ENCODE results near the gene FAM13A. TPM values are rescaled to one million over a fixed set of nuclear protein-coding genes. Genes with fewer than 3 reads are reported as not detected.
"Not testable (repeated sequence)": the region's sequence is repeated elsewhere in the genome, so short reads cannot be mapped to it uniquely, and the experiment has no call there.

FAM13A gene
- total RNA-seq, 4 donors from 2014 or later = 58.6 to 365 (median 71.2) TPM

GRCh38 chr4:89006307-89006706 is 50.7 kb downstream of the FAM13A start:
- H3K9me3 ChIP-seq = no peaks in the 10 kb centered on the region
- H3K27ac ChIP-seq = no peak overlapping the region
- DNase-seq (ENCODE audit: low spot score in 2 of 2) = no peak
- peaks cover 2% of the 10 kb centered on the region for H3K4me1 ChIP-seq
- H3K4me3 ChIP-seq = no peak overlapping the region
- WGBS = 88% methylated on average over 5 of the region's 5 CpGs
- H3K27me3 ChIP-seq = no peaks in the 10 kb centered on the region
- TF ChIP-seq POLR2A (IDR thresholded peaks at IDR 0.05) (no peak), POLR2AphosphoS5 (IDR thresholded peaks at IDR 0.05) (no peak), EP300 (IDR thresholded peaks at IDR 0.05) (no peak)
- TF ChIP-seq, protein P1, sequence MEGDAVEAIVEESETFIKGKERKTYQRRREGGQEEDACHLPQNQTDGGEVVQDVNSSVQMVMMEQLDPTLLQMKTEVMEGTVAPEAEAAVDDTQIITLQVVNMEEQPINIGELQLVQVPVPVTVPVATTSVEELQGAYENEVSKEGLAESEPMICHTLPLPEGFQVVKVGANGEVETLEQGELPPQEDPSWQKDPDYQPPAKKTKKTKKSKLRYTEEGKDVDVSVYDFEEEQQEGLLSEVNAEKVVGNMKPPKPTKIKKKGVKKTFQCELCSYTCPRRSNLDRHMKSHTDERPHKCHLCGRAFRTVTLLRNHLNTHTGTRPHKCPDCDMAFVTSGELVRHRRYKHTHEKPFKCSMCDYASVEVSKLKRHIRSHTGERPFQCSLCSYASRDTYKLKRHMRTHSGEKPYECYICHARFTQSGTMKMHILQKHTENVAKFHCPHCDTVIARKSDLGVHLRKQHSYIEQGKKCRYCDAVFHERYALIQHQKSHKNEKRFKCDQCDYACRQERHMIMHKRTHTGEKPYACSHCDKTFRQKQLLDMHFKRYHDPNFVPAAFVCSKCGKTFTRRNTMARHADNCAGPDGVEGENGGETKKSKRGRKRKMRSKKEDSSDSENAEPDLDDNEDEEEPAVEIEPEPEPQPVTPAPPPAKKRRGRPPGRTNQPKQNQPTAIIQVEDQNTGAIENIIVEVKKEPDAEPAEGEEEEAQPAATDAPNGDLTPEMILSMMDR (IDR thresholded peaks at IDR 0.05) = no peak
- no peaks in the 10 kb centered on the region for H3K36me3 ChIP-seq

DNA sequence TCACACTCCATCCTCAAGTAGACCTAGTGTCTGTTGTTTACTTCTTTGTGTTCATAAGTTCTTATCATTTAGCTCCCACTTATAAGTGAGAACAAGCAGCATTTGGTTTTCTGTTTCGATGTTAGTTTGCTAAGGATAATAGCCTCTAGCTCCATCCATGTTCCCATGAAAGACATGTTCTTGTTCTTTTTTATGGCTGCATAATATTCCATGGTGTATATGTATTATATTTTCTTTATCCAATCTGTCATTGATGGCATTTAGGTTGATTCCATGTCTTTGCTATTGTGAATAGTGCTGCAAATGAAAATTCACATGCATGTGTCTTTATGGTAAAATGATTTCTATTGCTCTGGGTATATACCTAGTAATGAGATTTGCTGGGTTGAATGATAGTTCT is 51.9 kb downstream of the FAM13A start:
- not testable (repeated sequence) for H3K4me3 ChIP-seq; H3K36me3 ChIP-seq; H3K9me3 ChIP-seq; DNase-seq (ENCODE audit: low spot score in 2 of 2); H3K4me1 ChIP-seq; H3K27me3 ChIP-seq; H3K27ac ChIP-seq
- WGBS = 97% methylated on average over 1 of the region's 1 CpG

DNA sequence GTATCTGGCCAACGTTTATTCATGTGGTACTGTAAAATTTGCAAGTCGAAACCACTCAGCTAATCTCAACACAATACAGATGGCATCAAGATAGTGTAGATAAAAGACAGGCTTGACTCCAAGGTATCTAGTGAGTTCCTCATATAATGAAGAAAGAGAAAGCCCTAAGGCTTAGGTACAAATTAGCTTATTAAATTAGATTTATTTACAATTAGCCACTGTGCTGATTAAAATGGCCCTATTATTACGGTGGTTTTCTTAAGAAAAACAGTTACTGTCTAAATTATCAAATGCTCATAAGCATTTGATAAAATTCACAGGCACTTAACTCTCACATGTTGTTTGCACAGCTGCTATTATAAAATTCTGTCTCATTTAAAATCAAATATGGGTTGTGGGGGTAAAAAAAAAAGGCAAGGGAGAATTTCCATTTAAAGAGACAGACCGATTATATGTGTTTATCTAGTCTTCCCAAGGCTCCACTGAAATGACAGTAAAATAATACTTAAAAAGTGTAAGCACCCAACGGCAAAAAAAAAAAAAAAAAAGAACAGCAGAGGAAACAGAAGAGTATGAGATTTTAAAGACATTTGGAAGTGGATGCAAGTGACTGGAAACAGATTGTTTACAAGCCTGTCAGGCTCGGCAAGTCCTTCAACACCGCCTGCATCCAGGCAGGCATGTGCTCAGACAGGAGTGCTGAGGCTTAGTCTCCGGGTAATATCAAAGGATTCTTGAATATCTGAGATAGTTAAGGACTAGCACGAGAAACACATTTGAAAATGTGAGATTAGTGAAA is 55.1 kb downstream of the FAM13A start:
- Histone ChIP-seq H3K27me3 (no peaks in the 10 kb centered on the region), H3K36me3 (no peaks in the 10 kb centered on the region), H3K27ac (no peak overlapping the region), H3K4me3 (no peak overlapping the region), H3K4me1 (peaks cover 5% of the 10 kb centered on the region), H3K9me3 (no peaks in the 10 kb centered on the region)
- no peak for DNase-seq (ENCODE audit: low spot score in 2 of 2)
- 55% methylated on average over 9 of the region's 9 CpGs for WGBS
- TF ChIP-seq POLR2AphosphoS5 (IDR thresholded peaks at IDR 0.05) (no peak), EP300 (IDR thresholded peaks at IDR 0.05) (no peak), POLR2A (IDR thresholded peaks at IDR 0.05) (no peak)
- TF ChIP-seq, protein P1 (IDR thresholded peaks at IDR 0.05) = no peak

DNA sequence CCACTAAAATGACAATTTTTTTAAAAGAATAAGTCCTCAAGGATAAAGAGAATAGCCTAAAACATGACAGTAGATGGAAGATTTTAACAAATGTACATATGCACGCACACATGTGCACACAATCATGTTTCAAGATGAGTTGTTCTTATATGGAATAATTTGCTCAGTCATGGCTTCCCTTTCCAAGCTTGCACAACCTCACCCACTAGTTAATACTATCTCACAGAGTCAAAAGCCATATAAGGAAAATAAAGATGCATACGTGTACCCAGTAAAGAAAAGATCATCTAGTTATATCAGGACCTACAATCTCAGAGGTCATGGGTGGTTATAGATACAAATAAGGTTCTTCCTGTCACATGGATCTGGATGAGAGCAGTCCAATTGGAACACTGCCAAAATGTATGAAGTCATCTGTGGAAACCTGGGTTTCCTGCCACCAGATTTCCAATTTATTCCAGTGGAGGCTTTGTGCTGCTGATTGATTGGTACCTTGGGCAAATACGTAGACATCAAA is 56.1 kb downstream of the FAM13A start:
- WGBS = 70% methylated on average over 3 of the region's 3 CpGs
- DNase-seq (ENCODE audit: low spot score in 2 of 2) = no peak

DNA sequence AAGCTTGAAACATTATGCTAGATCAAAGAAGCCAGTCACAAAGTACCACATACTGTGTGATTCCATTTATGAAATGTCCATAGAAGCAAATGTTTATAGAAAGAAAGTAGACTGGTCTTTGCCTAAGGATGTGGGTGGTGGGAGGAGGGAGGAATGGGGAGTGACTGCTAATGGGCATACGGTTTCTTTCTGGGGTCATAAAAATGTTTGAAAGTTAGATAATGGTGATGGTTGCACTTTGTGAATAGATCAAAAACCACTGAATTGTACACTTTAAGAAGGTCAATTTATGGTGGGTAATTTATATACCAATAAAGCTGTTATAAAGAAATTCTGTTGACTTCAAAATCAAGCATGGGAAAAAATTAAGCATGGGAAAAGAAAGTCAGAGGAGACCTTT is 56.6 kb downstream of the FAM13A start:
- H3K4me1 ChIP-seq = peaks cover 5% of the 10 kb centered on the region
- 89% methylated on average over 1 of the region's 1 CpG for WGBS
- no peaks in the 10 kb centered on the region for H3K27me3 ChIP-seq
- no peak overlapping the region for H3K27ac ChIP-seq
- no peaks in the 10 kb centered on the region for H3K36me3 ChIP-seq
- no peak overlapping the region for H3K4me3 ChIP-seq
- no peaks in the 10 kb centered on the region for H3K9me3 ChIP-seq
- no peak for TF ChIP-seq EP300 (IDR thresholded peaks at IDR 0.05)
- no peak for TF ChIP-seq POLR2A (IDR thresholded peaks at IDR 0.05)
- TF ChIP-seq, protein P1 (IDR thresholded peaks at IDR 0.05) = no peak
- TF ChIP-seq POLR2AphosphoS5 (IDR thresholded peaks at IDR 0.05) = no peak
- DNase-seq (ENCODE audit: low spot score in 2 of 2) = no peak

More for the DNA sequence above, 56.1 kb downstream of the FAM13A start:
- TF ChIP-seq EP300 (IDR thresholded peaks at IDR 0.05) (no peak), POLR2A (IDR thresholded peaks at IDR 0.05) (no peak)
- no peaks in the 10 kb centered on the region for H3K36me3 ChIP-seq
- no peak overlapping the region for H3K27ac ChIP-seq
- H3K4me1 ChIP-seq = peaks cover 5% of the 10 kb centered on the region
- no peak overlapping the region for H3K4me3 ChIP-seq
- no peaks in the 10 kb centered on the region for H3K9me3 ChIP-seq
- no peaks in the 10 kb centered on the region for H3K27me3 ChIP-seq

GRCh38 chr4:88999392-88999930 is 57.5 kb downstream of the FAM13A start:
- TF ChIP-seq POLR2A (IDR thresholded peaks at IDR 0.05) (no peak), POLR2AphosphoS5 (IDR thresholded peaks at IDR 0.05) (no peak), EP300 (IDR thresholded peaks at IDR 0.05) (no peak)
- TF ChIP-seq, protein P1 (IDR thresholded peaks at IDR 0.05) = no peak
- Histone ChIP-seq H3K27me3 (no peaks in the 10 kb centered on the region), H3K4me1 (peaks cover 5% of the 10 kb centered on the region), H3K27ac (no peak overlapping the region), H3K36me3 (no peaks in the 10 kb centered on the region), H3K9me3 (no peaks in the 10 kb centered on the region), H3K4me3 (no peak overlapping the region)
- DNase-seq (ENCODE audit: low spot score in 2 of 2) = no peak
- 85% methylated on average over 2 of the region's 2 CpGs for WGBS

Data from suprapubic skin (tissue), 4 donors.